Stimulated activated CD4-positive, alpha-beta T cell treated with anti-CD3 and anti-CD28 coated beads, TNF-alpha, amount 100 ng/mL, for 1 hour (primary cell): ENCODE measurements around the gene NPC1.

Experiments used
- DNase-seq, 3 donors: peaks; one replicate each; pipeline ENCODE4 v3.0.0-alpha.2; 2020; ENCODE audit warnings: low read depth in 3 of 3, low spot score in 1 of 3

Gene NPC1

GRCh38 chr18:23609390-23610023, 23.2 kb upstream of the NPC1 start:
- no peak for DNase-seq

- DNase-seq = no peak
Measured at GRCh38 chr18:23608211-23608610, 21.9 kb upstream of the NPC1 start.

DNA sequence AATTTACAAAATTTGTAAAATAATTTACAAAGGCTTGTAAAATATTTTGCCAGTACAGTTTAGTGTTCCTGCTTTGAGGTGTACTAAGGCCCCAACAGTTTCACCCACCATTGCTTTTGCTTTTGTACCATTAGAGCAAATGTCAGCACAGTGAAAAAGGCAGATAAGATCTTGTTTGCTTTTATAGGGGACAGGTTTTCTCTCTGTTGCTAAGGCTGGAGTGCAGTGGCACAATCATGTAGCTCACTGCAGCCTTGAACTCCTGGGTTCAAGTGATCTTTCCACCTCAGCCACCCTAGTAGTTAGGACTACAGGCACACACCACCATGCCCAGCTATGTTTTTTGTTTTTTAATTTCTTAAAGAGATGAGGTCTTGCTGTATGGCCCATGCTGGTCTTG, 19.6 kb upstream of the NPC1 start:
- no peak for DNase-seq

GRCh38 chr18:23599809-23600208, 13.5 kb upstream of the NPC1 start:
- DNase-seq = no peak

GRCh38 chr18:23596183-23596582, 9.9 kb upstream of the NPC1 start:
- no peak for DNase-seq

DNA sequence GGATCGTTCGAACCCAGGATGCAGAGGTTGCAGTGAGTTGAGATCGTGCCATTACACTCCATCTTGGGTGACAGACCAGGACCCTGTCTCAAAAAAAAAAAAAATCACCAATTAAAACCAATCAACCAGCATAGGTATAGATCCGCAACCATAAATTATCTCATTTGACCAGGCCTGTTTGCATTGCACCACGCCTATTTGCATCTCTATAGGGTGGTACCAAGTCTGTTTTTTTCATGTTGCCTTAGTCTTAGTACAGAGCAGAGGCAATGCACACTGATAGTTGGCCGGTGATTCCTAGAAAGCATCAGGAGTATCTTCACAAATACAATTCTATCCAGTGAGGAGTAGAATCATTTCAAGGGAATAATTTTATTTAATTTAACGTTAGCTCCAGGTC, 9.3 kb upstream of the NPC1 start:
- no peak for DNase-seq

DNA sequence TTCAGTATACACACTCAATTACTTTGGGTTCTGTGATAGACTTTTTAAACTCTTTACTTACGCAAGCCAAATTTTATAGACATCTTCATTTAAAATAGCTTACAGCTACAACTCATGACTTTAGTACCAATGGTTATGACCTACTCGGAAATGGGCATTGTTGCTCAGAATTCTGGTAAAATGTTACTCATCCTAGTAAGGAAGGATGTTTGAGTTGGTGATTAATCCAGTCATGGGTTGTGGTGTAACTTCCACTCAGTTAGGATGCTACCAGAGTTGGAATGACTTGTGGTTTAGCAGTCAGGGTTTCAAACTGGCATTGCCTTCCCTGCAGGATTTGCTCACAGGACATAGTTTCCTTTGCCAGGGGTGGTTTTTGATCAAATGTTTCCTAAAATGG, 7.4 kb upstream of the NPC1 start:
- no peak for DNase-seq

- DNase-seq = no peak
Measured at GRCh38 chr18:23592911-23593310, 6.6 kb upstream of the NPC1 start.

GRCh38 chr18:23591011-23591410, 4.7 kb upstream of the NPC1 start:
- no peak for DNase-seq

DNA sequence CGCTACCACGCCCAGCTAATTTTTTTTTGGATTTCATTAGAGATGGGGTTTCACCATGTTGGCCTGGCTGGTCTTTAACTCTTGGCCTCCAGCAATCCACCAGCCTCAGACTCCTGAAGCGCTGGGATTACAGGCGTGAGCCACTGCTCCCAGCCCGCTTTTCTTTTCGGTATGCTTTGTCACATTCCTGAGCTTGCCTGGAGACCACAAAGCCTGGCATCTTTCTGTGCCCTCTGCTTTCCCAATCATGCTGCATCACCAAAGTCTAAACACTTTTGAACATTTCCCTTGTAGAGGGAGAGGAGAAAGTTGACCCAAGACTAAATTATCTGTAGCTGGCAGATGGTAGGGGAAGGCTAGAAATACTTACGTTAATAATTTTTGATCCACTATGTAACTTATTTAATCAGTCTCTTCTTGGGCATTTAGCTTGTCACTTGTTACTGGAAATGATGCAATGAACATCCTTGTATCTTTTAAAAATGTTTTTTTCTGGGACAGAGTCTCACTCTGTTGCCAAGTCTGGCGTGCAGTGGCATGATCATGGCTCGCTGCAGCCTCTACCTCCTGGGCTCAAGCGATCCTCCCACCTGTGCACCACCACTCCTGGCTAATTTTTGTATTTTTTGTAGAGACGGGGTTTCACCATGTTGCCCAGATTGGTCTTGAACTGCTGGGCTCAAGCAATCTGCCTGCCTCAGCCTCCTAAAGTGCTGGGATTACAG, 2.7 kb upstream of the NPC1 start:
- no peak for DNase-seq

DNA sequence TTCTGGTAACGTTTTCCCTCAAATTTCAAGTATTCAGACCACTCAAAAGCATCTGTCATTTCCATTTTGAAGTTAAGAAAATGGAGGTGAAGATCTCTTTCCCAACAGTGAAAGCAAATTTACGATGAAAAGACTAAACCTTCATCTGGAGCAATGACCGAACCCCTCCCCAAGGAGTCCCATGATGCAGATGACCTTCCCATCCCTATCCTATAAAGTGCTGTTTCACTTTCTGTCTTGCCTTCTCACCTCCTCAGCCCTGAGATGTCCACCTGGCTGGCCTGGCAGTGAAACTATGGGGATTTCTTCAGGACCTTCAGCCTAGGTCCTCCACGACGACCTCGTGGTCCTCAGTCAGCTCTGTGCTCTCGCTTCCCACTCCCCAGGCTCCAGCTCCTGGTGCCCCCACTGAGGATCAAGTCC, 925 bp upstream of the NPC1 start:
- DNase-seq = no peak

DNA sequence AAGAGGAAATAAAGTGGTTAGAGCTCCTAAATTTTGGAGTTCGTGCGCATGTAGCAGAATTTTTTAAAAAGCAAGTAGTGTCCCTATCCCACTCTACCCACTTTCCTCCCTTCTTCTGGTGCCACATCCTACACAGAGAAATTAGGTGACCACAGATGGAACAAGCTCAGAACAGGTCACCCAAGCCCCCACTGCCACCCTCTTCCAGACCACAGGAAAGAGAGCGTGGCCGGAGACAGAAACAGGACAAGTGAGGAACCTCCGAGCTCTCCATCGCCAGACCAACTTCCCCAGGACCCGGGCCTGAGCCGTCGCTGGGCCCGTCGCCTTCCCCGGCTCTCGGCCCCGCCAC, 433 bp downstream of the NPC1 start:
- DNase-seq = no peak

DNA sequence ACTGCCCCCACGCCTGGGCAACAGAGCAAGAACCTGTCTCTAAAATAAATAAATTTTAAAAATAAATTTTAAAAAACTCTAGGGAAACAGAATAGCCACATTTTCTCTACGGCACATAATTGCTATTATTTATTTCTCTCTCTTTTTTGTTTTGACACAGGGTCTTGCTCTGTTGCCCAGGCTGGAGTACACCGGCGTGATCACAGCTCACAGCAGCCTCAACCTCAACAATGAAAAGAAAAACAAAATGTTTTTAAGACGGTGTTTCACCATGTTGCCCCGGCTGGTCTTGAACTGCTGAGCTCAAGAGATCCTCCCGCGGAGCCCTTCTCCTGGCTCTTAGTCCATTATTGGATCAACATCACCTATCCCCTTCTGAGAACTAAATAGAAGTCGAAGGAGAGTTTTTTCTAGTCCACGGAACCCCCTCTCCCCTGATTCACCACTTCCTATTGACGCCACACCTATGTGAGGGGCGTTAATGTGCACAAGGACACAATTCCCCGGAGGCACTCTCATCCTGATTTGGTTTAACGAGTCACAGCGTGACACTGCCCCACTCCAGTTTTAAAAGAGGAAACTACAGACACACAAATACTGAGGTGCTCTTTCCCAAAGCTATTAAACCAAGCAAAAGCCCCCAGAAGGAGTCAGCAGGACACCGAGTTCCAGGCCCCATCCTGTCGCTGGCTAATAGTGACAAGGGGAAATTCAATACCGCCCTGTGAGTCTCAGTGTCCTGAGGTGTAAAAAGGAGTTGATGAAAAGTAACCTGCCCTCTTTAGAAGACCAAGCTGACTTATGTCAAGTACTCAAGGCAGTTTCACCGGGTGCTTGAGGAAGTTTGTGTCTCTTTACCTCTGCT, 1.1 kb downstream of the NPC1 start:
- no peak for DNase-seq

GRCh38 chr18:23584019-23584983, 2.0 kb downstream of the NPC1 start:
- no peak for DNase-seq

DNA sequence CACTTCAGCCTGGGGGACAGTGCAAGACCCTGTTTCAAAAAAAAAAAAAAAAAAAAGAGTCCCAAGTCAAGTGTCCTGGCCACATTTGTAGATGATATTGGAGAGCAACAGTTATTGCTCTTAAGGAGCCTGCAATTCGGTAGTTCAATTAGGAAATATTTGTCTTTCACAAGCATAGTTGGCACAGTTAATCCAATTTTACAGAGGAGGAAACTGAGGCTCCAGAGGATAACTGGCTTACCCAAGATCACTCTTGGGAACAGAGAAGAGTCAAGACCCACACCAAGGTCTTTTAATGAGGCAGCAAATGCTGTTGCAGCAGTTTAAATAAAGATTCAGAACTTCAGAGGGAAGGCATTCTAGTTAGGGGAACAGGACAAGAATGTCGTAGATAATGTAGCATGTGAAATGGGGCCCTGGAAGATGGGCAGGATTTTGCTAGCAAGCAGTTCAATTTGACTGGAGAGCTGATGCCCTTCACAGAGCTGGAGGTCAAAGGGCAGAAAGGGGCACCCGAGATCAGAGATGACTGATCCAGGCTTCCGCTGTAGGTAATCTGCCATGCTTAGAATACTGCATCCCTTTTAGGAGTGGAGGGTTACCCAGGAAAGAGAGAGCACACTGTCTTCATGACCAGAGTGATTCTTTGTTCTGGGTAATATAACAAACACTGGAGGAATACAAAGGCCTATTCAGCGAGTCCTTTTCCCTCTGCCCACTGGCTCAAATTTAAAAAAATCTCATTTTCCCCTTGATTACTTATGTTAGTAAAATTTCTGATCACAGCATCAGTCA, 3.0 kb downstream of the NPC1 start:
- no peak for DNase-seq

DNA sequence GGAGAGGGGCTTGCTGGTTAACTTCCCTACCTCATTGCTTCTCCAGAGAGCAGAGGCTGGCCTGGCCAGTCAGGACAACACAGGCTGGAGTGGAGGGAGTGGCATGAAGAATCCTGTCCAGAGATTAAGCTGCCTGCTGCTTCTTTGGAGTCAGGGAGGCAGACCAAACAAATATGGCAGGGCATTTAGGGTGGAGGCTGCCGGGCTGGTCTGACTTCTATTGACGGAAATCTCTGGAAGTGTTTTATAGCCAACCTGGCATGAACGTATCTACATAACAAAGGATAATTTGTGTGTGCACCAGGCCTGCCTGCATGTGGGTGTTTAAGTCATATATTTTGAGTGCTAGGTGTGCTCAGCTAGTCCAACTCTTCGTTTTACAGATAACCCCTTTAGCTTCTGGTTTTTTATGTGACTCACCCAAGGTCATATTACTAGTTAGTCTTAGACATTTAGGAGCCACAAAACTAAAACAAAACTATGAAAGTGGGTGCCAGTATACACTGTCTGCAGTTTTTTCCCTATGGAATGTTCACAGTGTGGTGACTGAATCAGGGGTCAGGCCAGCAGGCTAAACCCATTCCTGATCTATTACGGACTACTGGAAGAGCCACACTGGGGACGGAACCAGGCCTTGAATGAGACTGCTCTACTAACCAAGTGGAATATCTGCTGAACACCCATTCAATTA, 5.5 kb downstream of the NPC1 start:
- DNase-seq = no peak

GRCh38 chr18:23578891-23579653, 7.2 kb downstream of the NPC1 start:
- no peak for DNase-seq

GRCh38 chr18:23578067-23578701, 8.1 kb downstream of the NPC1 start:
- DNase-seq = no peak
